Measurements from ENCODE around the gene DMD. TPM values are rescaled to one million over a fixed set of nuclear protein-coding genes. Genes with fewer than 3 reads are reported as not detected.

The DMD gene
- total and polyA plus RNA-seq, 2 of the 8 experiments (the other 6 are each of a cell fraction or from before 2014, with no cell fraction given) = 4.8 to 7.4 TPM

DNA sequence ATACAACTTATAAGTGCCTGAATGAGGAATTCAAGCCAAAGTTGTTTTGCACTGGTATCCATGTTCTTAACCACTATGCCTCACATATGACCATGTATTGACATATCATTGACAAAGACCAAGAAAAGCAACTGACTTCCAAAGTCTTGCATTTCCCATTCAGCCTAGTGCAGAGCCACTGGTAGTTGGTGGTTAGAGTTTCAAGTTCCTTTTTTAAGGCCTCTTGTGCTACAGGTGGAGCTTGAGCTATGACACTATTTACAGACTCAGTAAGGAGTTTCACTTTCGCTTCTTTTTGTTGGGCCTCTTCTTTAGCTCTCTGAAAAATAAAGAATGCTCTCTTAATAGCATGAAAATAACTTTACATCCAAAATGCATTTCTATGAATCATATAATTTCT lies 763.0 kb downstream of the DMD start:
- DNase-seq (ENCODE audit: low read depth in 1 of 2, low spot score in 2 of 2) (no peak), FAIRE-seq (peak; percentile 58)
- no peak for TF ChIP-seq HDAC2 (IDR thresholded peaks at IDR 0.05; ENCODE audit: borderline replicate concordance in 1 of 2, low read depth in 2 of 2, low read length in 2 of 2)
- no peak for TF ChIP-seq TCF12 (IDR thresholded peaks at IDR 0.05; ENCODE audit: low read depth, low read length)
- TF ChIP-seq KDM4A (IDR thresholded peaks at IDR 0.05; ENCODE audit: low read depth, low read length, severe bottlenecking) = no peak
- TF ChIP-seq GABPA (IDR thresholded peaks at IDR 0.05; ENCODE audit: borderline replicate concordance, insufficient read depth, low read length) = no peak
- TF ChIP-seq SUZ12 (IDR thresholded peaks at IDR 0.05; ENCODE audit: low read length) = no peak
- no peak for TF ChIP-seq MAFK (IDR thresholded peaks at IDR 0.05; ENCODE audit: low read depth, low read length)
- TF ChIP-seq, protein P1, sequence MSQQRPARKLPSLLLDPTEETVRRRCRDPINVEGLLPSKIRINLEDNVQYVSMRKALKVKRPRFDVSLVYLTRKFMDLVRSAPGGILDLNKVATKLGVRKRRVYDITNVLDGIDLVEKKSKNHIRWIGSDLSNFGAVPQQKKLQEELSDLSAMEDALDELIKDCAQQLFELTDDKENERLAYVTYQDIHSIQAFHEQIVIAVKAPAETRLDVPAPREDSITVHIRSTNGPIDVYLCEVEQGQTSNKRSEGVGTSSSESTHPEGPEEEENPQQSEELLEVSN (IDR thresholded peaks at IDR 0.05) = no peak
- no peak for TF ChIP-seq CBX5 (IDR thresholded peaks at IDR 0.05; ENCODE audit: low read depth, low read length)
- H4K5ac ChIP-seq (ENCODE audit: insufficient read length, low read depth, low read length) = no peak overlapping the region
- peak overlapping the region; percentile 70; the same call in 1 of the 2 replicates for H2AFZ ChIP-seq (ENCODE audit: low read length)
- no peaks in the 10 kb centered on the region for H3K4me1 ChIP-seq (replicated peaks in 1 of 4; ENCODE audit: control insufficient read depth in 3 of 4, insufficient read depth in 4 of 4, low read length in 3 of 4)
- H3K9ac ChIP-seq (replicated peaks in 1 of 4; ENCODE audit: extremely low read depth in 1 of 4, low read depth in 3 of 4, low read length in 3 of 4) = no peak overlapping the region
- H4K8ac ChIP-seq (ENCODE audit: extremely low read depth, insufficient read depth, low read length) = no peak overlapping the region
- no peak overlapping the region for H3K4me2 ChIP-seq (ENCODE audit: insufficient read depth in 1 of 2, low read depth in 2 of 2, low read length in 2 of 2)
- H3K79me1 ChIP-seq (ENCODE audit: low read depth, low read length) = no peaks in the 10 kb centered on the region
- H3K4ac ChIP-seq (replicated peaks; ENCODE audit: insufficient read length, low read depth, low read length) = no peak overlapping the region
- H2BK15ac ChIP-seq (ENCODE audit: low read length) = no peak overlapping the region
- no peak overlapping the region for H4K91ac ChIP-seq (replicated peaks; ENCODE audit: insufficient read length, low read length)
- no peak overlapping the region for H2AK5ac ChIP-seq (ENCODE audit: low read depth, low read length)
- no peak overlapping the region for H3K23ac ChIP-seq (ENCODE audit: insufficient read length)
- no peak overlapping the region for H3K14ac ChIP-seq (ENCODE audit: insufficient read length)
- ChIA-PET CTCF (ENCODE audit: partially characterized antibody) (interaction anchor here (1.0 kb wide), 1 partner anchor 9 kb away, joined by 3 read pairs; no protein-coding TSS in a partner anchor), POLR2A (ENCODE audit: partially characterized antibody) (no interaction called here)
- H2BK20ac ChIP-seq (ENCODE audit: low read length) = no peak overlapping the region
- no peaks in the 10 kb centered on the region for H3K23me2 ChIP-seq (ENCODE audit: low read depth, low read length)
- no peaks in the 10 kb centered on the region for H3K36me3 ChIP-seq (ENCODE audit: control insufficient read depth in 2 of 4, insufficient read depth in 4 of 4, low read length in 3 of 4)
- no peak overlapping the region for H2BK120ac ChIP-seq (replicated peaks; ENCODE audit: low read depth, low read length)
- WGBS, 2 experiments (ENCODE audit: extremely low coverage in 1 of 2, insufficient coverage in 1 of 2, insufficient read length in 1 of 2, insufficient replicate concordance in 2 of 2, low coverage in 1 of 2, low lambda C conversion rate in 2 of 2, missing lambda C conversion rate in 1 of 2) = 82% methylated on average over 1 of the region's 1 CpG; no CpG with 5 or more reads in 1 of the 2 experiments
- no peaks in the 10 kb centered on the region for H3K9me3 ChIP-seq (ENCODE audit: insufficient read depth in 2 of 2, low read depth in 1 of 2, low read length in 1 of 2)
- H3K79me2 ChIP-seq (ENCODE audit: control insufficient read depth in 1 of 2, insufficient read depth in 2 of 2, low read length in 2 of 2) = no peaks in the 10 kb centered on the region
- H4K20me1 ChIP-seq (replicated peaks in 1 of 2; ENCODE audit: control insufficient read depth in 1 of 2, insufficient read depth in 2 of 2, low read length in 2 of 2) = no peaks in the 10 kb centered on the region
- H2BK12ac ChIP-seq (ENCODE audit: low read depth, low read length) = no peak overlapping the region
- H3K4me3 ChIP-seq (ENCODE audit: extremely low read depth in 1 of 4, insufficient read depth in 2 of 4, low read depth in 3 of 4, low read length in 4 of 4) = no peak overlapping the region
- H2BK5ac ChIP-seq (ENCODE audit: low read depth, low read length) = no peak overlapping the region
- no peak overlapping the region for H3K27ac ChIP-seq (ENCODE audit: low read depth, low read length)
- H3K18ac ChIP-seq (ENCODE audit: extremely low read depth, low read length) = no peak overlapping the region
- H3K56ac ChIP-seq (replicated peaks; ENCODE audit: insufficient read length, low read depth, low read length) = no peak overlapping the region
- no peaks in the 10 kb centered on the region for H3K27me3 ChIP-seq (replicated peaks in 1 of 4; ENCODE audit: control insufficient read depth in 3 of 4, extremely low read depth in 1 of 4, insufficient read depth in 3 of 4, low read length in 3 of 4)

All from H1 (cell line).